ENCODE data around the gene MICAL3. TPM values are rescaled to one million over a fixed set of nuclear protein-coding genes. Genes with fewer than 3 reads are reported as not detected.

Gene MICAL3
- total RNA-seq, 1 donor from 2014 or later, result 33.6 TPM

- Mint-ChIP-seq H3K36me3 (no peaks in the 10 kb centered on the region), H3K4me1 (peaks cover 12% of the 10 kb centered on the region), H3K27me3 (ENCODE audit: insufficient read depth, low read depth) (peaks cover 2% of the 10 kb centered on the region), H3K9me3 (peaks cover 6% of the 10 kb centered on the region), H3K4me3 (no peak overlapping the region), H3K27ac (no peak overlapping the region)
- Histone ChIP-seq H4K20me1 (ENCODE audit: low read depth) (no peaks in the 10 kb centered on the region), H3K9ac (no peak overlapping the region), H3F3A (ENCODE audit: low read depth) (no peaks in the 10 kb centered on the region), H3K4me1 (no peaks in the 10 kb centered on the region), H2AFZ (replicated peaks) (no peak overlapping the region), H3K4me3 (no peak overlapping the region), H3K36me3 (no peaks in the 10 kb centered on the region), H3K4me2 (no peak overlapping the region), H3K27me3 (no peaks in the 10 kb centered on the region), H3K27ac (no peak overlapping the region), H3K9me3 (ENCODE audit: low read depth) (no peaks in the 10 kb centered on the region), H3K79me2 (ENCODE audit: low read depth) (no peaks in the 10 kb centered on the region)
- TF ChIP-seq CTCF (IDR thresholded peaks at IDR 0.05) (no peak), EZH2 (IDR thresholded peaks at IDR 0.05) (no peak), EZH2phosphoT487 (IDR thresholded peaks at IDR 0.05) (no peak)
- no peak for DNase-seq (ENCODE audit: low spot score)
Observed at GRCh38 chr22:18058371-18059093, 34.2 kb upstream of the MICAL3 start.

- Histone ChIP-seq H3K79me2 (ENCODE audit: low read depth) (no peaks in the 10 kb centered on the region), H3K4me1 (no peaks in the 10 kb centered on the region), H3K4me3 (no peak overlapping the region), H3K27ac (no peak overlapping the region), H3K9ac (no peak overlapping the region), H3K27me3 (no peaks in the 10 kb centered on the region), H3F3A (ENCODE audit: low read depth) (no peaks in the 10 kb centered on the region), H3K9me3 (ENCODE audit: low read depth) (no peaks in the 10 kb centered on the region), H2AFZ (replicated peaks) (no peak overlapping the region), H3K36me3 (no peaks in the 10 kb centered on the region), H3K4me2 (no peak overlapping the region), H4K20me1 (ENCODE audit: low read depth) (no peaks in the 10 kb centered on the region)
- H3K27me3 Mint-ChIP-seq (ENCODE audit: insufficient read depth, low read depth), result peaks cover 2% of the 10 kb centered on the region
- TF ChIP-seq EZH2phosphoT487 (IDR thresholded peaks at IDR 0.05) (no peak), EZH2 (IDR thresholded peaks at IDR 0.05) (no peak), CTCF (IDR thresholded peaks at IDR 0.05) (no peak)
- DNase-seq (ENCODE audit: low spot score), result no peak
- H3K27ac Mint-ChIP-seq, result no peak overlapping the region
- H3K36me3 Mint-ChIP-seq, result no peaks in the 10 kb centered on the region
- H3K4me3 Mint-ChIP-seq, result no peak overlapping the region
- H3K9me3 Mint-ChIP-seq, result peaks cover 6% of the 10 kb centered on the region
- H3K4me1 Mint-ChIP-seq, result peaks cover 12% of the 10 kb centered on the region
Observed at GRCh38 chr22:18057568-18058209, 33.3 kb upstream of the MICAL3 start.

- H3F3A ChIP-seq (ENCODE audit: low read depth), result no peaks in the 10 kb centered on the region
- no peak for DNase-seq (ENCODE audit: low spot score)
- H2AFZ ChIP-seq (replicated peaks), result no peak overlapping the region
- H3K27me3 ChIP-seq, result no peaks in the 10 kb centered on the region
- no peak overlapping the region for H3K27ac ChIP-seq
- H3K4me3 ChIP-seq, result no peak overlapping the region
- no peaks in the 10 kb centered on the region for H3K36me3 Mint-ChIP-seq
- no peak overlapping the region for H3K4me2 ChIP-seq
- H3K4me1 ChIP-seq, result no peaks in the 10 kb centered on the region
- H4K20me1 ChIP-seq (ENCODE audit: low read depth), result no peaks in the 10 kb centered on the region
- H3K4me3 Mint-ChIP-seq, result no peak overlapping the region
- H3K4me1 Mint-ChIP-seq, result peaks cover 12% of the 10 kb centered on the region
- no peak overlapping the region for H3K9ac ChIP-seq
- H3K36me3 ChIP-seq, result no peaks in the 10 kb centered on the region
- H3K9me3 ChIP-seq (ENCODE audit: low read depth), result no peaks in the 10 kb centered on the region
- TF ChIP-seq EZH2phosphoT487 (IDR thresholded peaks at IDR 0.05) (no peak), CTCF (IDR thresholded peaks at IDR 0.05) (no peak), EZH2 (IDR thresholded peaks at IDR 0.05) (no peak)
- no peaks in the 10 kb centered on the region for H3K79me2 ChIP-seq (ENCODE audit: low read depth)
- H3K27me3 Mint-ChIP-seq (ENCODE audit: insufficient read depth, low read depth), result peaks cover 3% of the 10 kb centered on the region
- peaks cover 6% of the 10 kb centered on the region for H3K9me3 Mint-ChIP-seq
- no peak overlapping the region for H3K27ac Mint-ChIP-seq
Observed at GRCh38 chr22:18056807-18057474, 32.6 kb upstream of the MICAL3 start.

Measured in neural progenitor cell (in vitro differentiated cells).